ENCODE data around the gene TIGD6. TPM values are rescaled to one million over a fixed set of nuclear protein-coding genes. Genes with fewer than 3 reads are reported as not detected.

Gene TIGD6
- total RNA-seq, 1 donor from 2014 or later: 4.7 TPM

DNA sequence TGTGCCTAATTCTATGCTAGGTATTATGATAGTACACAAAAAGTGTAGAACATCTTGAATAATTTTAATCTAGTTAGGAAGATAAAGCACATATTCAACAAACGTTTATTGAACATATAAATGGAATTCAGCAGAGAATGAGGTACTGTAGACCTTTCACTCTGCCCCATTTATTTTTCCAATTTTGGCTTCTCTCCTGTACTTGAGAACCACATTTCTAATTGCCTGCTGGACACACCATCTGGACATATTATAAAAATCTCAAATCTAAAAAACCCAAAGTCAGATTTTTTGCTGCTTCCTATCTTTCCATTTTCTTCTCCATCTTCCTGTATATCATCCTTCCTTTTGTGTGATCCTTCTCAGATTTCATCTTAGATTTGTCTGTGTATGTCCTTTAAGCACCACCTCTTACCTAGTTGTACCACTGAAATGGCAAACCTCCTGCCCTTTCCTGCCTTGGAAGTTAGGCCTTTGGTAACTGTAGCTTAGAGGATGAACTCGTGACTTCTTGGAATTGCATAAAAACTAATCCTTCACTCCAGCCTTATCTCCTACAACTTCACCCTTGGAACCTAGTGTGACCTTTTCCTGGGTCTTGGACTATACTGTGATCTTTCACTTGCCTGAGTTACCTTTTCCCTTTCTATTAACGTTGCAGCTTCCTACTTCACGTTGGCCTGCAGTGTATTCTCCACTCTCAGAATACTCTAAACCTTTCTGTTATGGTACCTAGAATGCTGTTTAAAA lies 31.1 kb downstream of the TIGD6 start:
- H3K4me1 ChIP-seq: no peaks in the 10 kb centered on the region
- no peak overlapping the region for H3K27ac ChIP-seq
- no peak overlapping the region for H3K4me3 ChIP-seq
- no peaks in the 10 kb centered on the region for H3K9me3 ChIP-seq
- no peaks in the 10 kb centered on the region for H3K36me3 ChIP-seq
- no peak for DNase-seq (ENCODE audit: extremely low spot score in 2 of 2)
- intact Hi-C loops (cut with DNase I): no loop called here
- TF ChIP-seq POLR2AphosphoS5 (IDR thresholded peaks at IDR 0.05; ENCODE audit: insufficient read depth in 1 of 2, low read depth in 1 of 2): no peak
- no peak for TF ChIP-seq POLR2A (IDR thresholded peaks at IDR 0.05)
- H3K27me3 ChIP-seq: no peaks in the 10 kb centered on the region

GRCh38 chr5:149966946-149967345 lies 33.5 kb downstream of the TIGD6 start:
- Histone ChIP-seq H3K36me3 (no peaks in the 10 kb centered on the region), H3K4me1 (peaks cover 3% of the 10 kb centered on the region), H3K27ac (no peak overlapping the region), H3K27me3 (no peaks in the 10 kb centered on the region), H3K4me3 (no peak overlapping the region), H3K9me3 (no peaks in the 10 kb centered on the region)
- no peak for DNase-seq (ENCODE audit: extremely low spot score in 2 of 2)
- TF ChIP-seq, protein P1, sequence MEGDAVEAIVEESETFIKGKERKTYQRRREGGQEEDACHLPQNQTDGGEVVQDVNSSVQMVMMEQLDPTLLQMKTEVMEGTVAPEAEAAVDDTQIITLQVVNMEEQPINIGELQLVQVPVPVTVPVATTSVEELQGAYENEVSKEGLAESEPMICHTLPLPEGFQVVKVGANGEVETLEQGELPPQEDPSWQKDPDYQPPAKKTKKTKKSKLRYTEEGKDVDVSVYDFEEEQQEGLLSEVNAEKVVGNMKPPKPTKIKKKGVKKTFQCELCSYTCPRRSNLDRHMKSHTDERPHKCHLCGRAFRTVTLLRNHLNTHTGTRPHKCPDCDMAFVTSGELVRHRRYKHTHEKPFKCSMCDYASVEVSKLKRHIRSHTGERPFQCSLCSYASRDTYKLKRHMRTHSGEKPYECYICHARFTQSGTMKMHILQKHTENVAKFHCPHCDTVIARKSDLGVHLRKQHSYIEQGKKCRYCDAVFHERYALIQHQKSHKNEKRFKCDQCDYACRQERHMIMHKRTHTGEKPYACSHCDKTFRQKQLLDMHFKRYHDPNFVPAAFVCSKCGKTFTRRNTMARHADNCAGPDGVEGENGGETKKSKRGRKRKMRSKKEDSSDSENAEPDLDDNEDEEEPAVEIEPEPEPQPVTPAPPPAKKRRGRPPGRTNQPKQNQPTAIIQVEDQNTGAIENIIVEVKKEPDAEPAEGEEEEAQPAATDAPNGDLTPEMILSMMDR (IDR thresholded peaks at IDR 0.05): no peak
- no peak for TF ChIP-seq POLR2AphosphoS5 (IDR thresholded peaks at IDR 0.05; ENCODE audit: insufficient read depth in 1 of 2, low read depth in 1 of 2)
- no peak for TF ChIP-seq POLR2A (IDR thresholded peaks at IDR 0.05)
- intact Hi-C loops (cut with DNase I): no loop called here

DNA sequence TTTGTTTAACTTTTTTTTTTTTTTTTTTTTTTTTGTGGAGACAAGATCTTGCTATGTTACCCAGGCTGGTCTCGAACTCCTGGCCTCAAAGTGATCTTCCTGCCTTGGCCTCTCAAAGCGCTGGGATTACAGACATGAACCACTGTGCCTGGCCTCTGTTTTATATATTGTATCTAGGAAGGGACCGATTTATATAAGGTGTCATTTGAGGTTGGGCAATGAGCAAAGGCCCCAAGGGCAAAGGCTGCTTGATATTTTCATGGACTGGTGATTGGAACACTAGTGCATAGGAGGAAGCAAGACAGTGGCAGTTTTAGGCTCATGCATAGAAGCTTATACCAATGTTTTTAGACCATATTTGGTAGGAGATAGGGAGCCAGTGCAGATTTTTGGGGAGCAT lies 36.7 kb downstream of the TIGD6 start:
- intact Hi-C loops (cut with DNase I): no loop called here
- no peak overlapping the region for H3K27ac ChIP-seq
- no peaks in the 10 kb centered on the region for H3K36me3 ChIP-seq
- H3K9me3 ChIP-seq: no peaks in the 10 kb centered on the region
- H3K4me1 ChIP-seq: peaks cover 26% of the 10 kb centered on the region
- no peak for DNase-seq (ENCODE audit: extremely low spot score in 2 of 2)
- TF ChIP-seq, protein P1 (IDR thresholded peaks at IDR 0.05): no peak
- TF ChIP-seq POLR2AphosphoS5 (IDR thresholded peaks at IDR 0.05; ENCODE audit: insufficient read depth in 1 of 2, low read depth in 1 of 2) (no peak), POLR2A (IDR thresholded peaks at IDR 0.05) (no peak)
- H3K4me3 ChIP-seq: no peak overlapping the region
- no peaks in the 10 kb centered on the region for H3K27me3 ChIP-seq

GRCh38 chr5:149962601-149963300 lies 37.7 kb downstream of the TIGD6 start:
- intact Hi-C loops (cut with DNase I): no loop called here
- DNase-seq (ENCODE audit: extremely low spot score in 2 of 2): no peak
- H3K27me3 ChIP-seq: no peaks in the 10 kb centered on the region
- H3K4me3 ChIP-seq: no peak overlapping the region
- TF ChIP-seq POLR2A (IDR thresholded peaks at IDR 0.05): no peak
- TF ChIP-seq, protein P1 (IDR thresholded peaks at IDR 0.05): no peak
- no peak for TF ChIP-seq POLR2AphosphoS5 (IDR thresholded peaks at IDR 0.05; ENCODE audit: insufficient read depth in 1 of 2, low read depth in 1 of 2)
- no peaks in the 10 kb centered on the region for H3K36me3 ChIP-seq
- no peak overlapping the region for H3K27ac ChIP-seq
- H3K9me3 ChIP-seq: no peaks in the 10 kb centered on the region
- H3K4me1 ChIP-seq: peaks cover 26% of the 10 kb centered on the region

DNA sequence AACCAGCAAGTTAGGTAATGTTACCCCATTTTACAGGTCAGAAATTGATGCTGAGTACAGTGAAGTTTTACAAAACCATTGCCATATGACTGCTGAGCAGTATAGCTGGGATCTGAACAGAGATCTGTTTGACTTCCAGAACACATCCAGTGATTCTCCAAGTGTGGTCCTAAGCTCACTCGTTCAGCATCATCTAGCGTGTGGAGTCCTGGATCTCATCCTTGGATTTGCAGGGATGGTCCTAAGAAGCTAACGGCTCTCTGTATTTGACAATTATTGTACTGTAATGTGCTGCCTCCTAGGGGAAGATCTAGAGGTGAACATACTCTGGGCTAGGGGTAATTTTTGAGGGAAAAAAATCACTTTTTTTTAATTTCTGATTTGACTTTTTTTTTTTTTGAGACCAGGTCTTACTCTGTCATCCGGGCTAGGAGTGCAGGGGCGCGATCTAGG lies 38.5 kb downstream of the TIGD6 start:
- no peak overlapping the region for H3K4me3 ChIP-seq
- no peak overlapping the region for H3K27ac ChIP-seq
- no peaks in the 10 kb centered on the region for H3K36me3 ChIP-seq
- intact Hi-C loops (cut with DNase I): no loop called here
- DNase-seq (ENCODE audit: extremely low spot score in 2 of 2): no peak
- no peaks in the 10 kb centered on the region for H3K9me3 ChIP-seq
- H3K27me3 ChIP-seq: no peaks in the 10 kb centered on the region
- H3K4me1 ChIP-seq: peaks cover 26% of the 10 kb centered on the region
- TF ChIP-seq, protein P1 (IDR thresholded peaks at IDR 0.05): peak in 2 of 3 experiments; percentile 22 to 26
- TF ChIP-seq POLR2A (IDR thresholded peaks at IDR 0.05): no peak

Measured in vagina (tissue), 2 donors.